Testis (tissue), 2 donors: ENCODE measurements around the gene ARHGAP32.

ENCODE experiments used
- CTCF ChIP-seq, 3 experiments: fragments of 450-650 bp in 2 of 3; fragments of 200-600 bp in 1 of 3; sonication (generic) in 1 of 3; IDR thresholded peaks; one replicate each; pipeline ENCODE4 v1.5.1; 2016 to 2019; ENCODE audit warnings: antibody characterized with exemption in 3 of 3, mild to moderate bottlenecking in 2 of 3, moderate library complexity in 1 of 3
- POLR2A ChIP-seq: fragments of 450-650 bp; IDR thresholded peaks from one replicate; pipeline ENCODE4 v1.6.1; 2017; ENCODE audit warnings: antibody characterized with exemption, mild to moderate bottlenecking, moderate library complexity

- no peak for TF ChIP-seq CTCF (IDR thresholded peaks at IDR 0.05)
- no peak for TF ChIP-seq POLR2A
These were observed 276.0 kb downstream of the ARHGAP32 start for GRCh38 chr11:128916037-128916572.
